Coronary artery (tissue), 2 donors: ENCODE data around the gene ASNSD1.
"Not testable (repeated sequence)": the region's sequence is repeated elsewhere in the genome, so short reads cannot be mapped to it uniquely, and the experiment has no call there.

Experiments used
- DNase-seq: peaks from one replicate; pipeline ENCODE4 v3.0.0-alpha.2; 2017; ENCODE audit warnings: low spot score
- H3K27ac ChIP-seq, 2 donors: fragments of 200-600 bp; sonication (generic); one replicate each; pipeline ENCODE4 v1.5.1; 2016 to 2019
- H3K4me3 ChIP-seq: fragments of 200-600 bp; sonication (generic); 2 replicates; pipeline ENCODE4 v1.5.1; 2016; ENCODE audit warnings: mild to moderate bottlenecking, moderate library complexity
- TF ChIP-seq, protein P1 (sequence below): fragments of 200-600 bp; sonication (generic); IDR thresholded peaks from one replicate; pipeline ENCODE4 v1.5.1; 2019; ENCODE audit warnings: antibody characterized with exemption

Gene ASNSD1

DNA sequence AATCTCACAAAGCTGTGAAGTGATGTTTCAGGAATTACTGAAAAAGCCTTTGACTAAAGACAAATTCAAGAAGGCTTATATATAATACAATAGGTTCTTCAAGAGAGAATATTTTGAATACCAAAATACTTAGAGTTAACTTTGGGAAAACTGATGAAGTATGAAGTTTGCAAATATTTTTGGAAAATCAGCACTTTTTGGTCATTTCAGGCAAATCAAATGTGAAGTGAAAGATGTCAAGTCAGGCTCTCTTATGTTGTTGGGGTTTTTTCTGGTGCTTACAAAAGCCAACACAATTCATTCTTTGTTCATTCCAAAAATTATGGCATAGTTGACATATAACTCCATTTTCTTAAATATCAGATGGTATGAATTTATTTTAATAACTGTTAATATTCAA, 14.7 kb upstream of the ASNSD1 start:
- DNase-seq = no peak
- no peak overlapping the region for H3K27ac ChIP-seq
- no peak overlapping the region for H3K4me3 ChIP-seq
- TF ChIP-seq, protein P1, sequence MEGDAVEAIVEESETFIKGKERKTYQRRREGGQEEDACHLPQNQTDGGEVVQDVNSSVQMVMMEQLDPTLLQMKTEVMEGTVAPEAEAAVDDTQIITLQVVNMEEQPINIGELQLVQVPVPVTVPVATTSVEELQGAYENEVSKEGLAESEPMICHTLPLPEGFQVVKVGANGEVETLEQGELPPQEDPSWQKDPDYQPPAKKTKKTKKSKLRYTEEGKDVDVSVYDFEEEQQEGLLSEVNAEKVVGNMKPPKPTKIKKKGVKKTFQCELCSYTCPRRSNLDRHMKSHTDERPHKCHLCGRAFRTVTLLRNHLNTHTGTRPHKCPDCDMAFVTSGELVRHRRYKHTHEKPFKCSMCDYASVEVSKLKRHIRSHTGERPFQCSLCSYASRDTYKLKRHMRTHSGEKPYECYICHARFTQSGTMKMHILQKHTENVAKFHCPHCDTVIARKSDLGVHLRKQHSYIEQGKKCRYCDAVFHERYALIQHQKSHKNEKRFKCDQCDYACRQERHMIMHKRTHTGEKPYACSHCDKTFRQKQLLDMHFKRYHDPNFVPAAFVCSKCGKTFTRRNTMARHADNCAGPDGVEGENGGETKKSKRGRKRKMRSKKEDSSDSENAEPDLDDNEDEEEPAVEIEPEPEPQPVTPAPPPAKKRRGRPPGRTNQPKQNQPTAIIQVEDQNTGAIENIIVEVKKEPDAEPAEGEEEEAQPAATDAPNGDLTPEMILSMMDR = no peak

DNA sequence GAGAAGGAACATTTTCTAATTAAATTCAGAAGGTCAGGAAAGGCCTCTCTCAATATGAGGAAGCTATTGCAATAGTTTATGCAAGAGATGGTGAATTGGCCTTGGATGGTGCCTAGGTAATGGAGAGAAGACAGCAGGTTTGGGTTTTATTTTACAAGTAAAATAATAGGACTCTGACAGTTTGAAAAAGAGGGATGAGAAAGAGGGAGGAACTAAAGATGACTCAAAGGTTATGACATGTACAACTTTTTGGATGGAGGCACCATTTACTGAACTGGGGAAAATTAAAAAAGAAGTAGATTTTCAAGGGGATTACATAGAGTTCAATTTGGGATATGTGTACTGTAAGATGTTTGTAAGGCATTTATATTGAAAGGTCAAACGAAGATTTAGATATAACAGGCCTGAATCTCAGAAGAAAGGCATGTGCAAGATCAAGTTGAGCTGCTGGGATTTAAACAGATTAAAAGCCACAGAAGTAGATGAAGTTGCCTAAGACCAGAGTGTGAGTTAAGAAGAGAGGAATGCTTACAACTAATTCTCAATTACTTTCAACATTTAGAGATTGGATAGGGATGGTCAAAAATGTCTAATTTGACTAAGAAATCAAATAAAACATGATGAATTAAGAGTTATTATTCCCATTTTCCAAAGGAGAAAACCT, 12.3 kb upstream of the ASNSD1 start:
- no peak overlapping the region for H3K4me3 ChIP-seq
- TF ChIP-seq, protein P1 = no peak

DNA sequence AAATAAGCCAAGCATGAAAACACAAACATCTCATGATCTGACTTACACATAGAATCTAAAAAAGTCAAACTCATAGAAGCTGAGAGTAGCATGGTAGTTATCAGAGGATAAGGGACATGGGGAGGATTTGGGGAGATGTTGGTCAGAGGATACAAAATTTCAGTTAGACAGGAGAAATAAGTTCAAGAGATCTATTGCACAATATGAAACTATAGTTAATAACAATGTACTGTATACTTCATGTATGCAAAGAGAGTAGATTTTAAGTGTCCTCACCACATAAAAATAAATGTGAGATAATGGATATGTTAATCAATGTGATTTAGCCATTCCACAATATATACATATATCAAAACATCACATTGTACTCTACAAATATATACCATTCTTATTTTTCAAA, 10.0 kb upstream of the ASNSD1 start:
- DNase-seq = no peak
- TF ChIP-seq, protein P1 = no peak
- Histone ChIP-seq H3K27ac (no peak overlapping the region), H3K4me3 (no peak overlapping the region)

More for the DNA sequence above, 12.3 kb upstream of the ASNSD1 start:
- DNase-seq = no peak
- no peak overlapping the region for H3K27ac ChIP-seq

- not testable (repeated sequence) for DNase-seq, H3K27ac ChIP-seq, H3K4me3 ChIP-seq
Measured at GRCh38 chr2:189653464-189653863, 7.8 kb upstream of the ASNSD1 start.

GRCh38 chr2:189654641-189655040, 6.6 kb upstream of the ASNSD1 start:
- Histone ChIP-seq H3K4me3 (no peak overlapping the region), H3K27ac (no peak overlapping the region)
- DNase-seq = no peak
- TF ChIP-seq, protein P1 = no peak

DNA sequence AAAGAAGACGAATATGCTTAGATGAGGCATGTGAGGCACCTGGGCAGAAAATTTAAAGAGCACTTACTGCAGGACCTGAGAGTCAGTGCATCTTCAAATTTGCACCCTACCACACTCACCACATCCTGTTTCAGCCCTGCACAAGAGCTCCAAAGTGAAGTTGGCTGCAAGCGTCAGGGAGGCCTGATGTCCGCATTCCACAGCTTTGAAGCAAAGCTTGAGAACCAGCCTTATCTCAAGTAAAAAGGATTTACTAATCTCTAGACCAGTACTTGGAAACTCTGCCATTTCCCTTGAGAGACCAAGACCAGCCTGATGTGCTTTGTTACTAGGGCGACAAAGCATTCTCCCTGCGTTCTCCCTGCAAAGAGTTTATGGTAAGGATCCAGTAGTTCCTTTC, 3.4 kb upstream of the ASNSD1 start:
- TF ChIP-seq, protein P1 = no peak
- peak overlapping the region; percentile 19 to 86 for H3K27ac ChIP-seq
- peak overlapping the region; percentile 26 for H3K4me3 ChIP-seq
- DNase-seq = peak; percentile 78

GRCh38 chr2:189658306-189659212, 2.7 kb upstream of the ASNSD1 start:
- Histone ChIP-seq H3K4me3 (peak overlapping the region; percentile 26), H3K27ac (peak overlapping the region; percentile 19 to 86)
- no peak for DNase-seq
- TF ChIP-seq, protein P1 = no peak
